ENCODE data around the gene ORAI2.

DNA sequence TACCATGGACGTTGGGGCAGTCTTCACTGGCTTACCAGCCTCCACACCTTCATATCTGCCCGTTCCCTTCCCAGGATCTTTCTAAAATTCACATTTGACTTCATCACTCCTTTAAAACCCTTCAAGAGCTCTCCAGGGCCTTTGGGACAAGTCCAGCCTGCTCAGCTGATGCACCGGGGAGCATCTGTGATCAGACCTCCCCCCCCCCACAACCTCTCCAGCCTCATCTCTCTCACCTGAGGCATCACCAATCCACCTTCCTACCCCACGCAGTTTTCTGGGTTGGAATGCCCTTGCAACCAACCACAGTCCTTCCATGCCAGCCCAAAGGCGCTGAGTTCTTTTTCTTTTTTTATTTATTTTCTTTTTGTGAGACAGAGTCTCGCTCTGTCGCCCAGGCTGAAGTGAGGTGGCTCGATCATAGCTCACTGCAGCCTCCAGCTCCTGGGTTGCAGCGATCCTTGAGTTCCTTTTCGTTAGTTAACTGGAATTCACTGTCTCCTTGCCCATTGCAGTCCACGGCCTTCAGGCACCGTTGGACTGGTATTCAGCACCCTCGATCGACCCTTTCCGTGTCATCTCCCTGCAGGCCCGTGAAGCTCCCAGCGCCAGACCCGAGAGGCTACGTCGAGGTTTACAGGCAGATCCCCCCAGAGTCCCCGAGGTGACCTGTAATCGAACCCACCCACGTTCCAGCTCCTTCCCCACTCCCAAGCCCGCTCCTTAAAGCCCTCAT, 30.6 kb downstream of the ORAI2 start:
- TF ChIP-seq POLR2A (IDR thresholded peaks at IDR 0.05) = no peak
- TF ChIP-seq, protein P1, sequence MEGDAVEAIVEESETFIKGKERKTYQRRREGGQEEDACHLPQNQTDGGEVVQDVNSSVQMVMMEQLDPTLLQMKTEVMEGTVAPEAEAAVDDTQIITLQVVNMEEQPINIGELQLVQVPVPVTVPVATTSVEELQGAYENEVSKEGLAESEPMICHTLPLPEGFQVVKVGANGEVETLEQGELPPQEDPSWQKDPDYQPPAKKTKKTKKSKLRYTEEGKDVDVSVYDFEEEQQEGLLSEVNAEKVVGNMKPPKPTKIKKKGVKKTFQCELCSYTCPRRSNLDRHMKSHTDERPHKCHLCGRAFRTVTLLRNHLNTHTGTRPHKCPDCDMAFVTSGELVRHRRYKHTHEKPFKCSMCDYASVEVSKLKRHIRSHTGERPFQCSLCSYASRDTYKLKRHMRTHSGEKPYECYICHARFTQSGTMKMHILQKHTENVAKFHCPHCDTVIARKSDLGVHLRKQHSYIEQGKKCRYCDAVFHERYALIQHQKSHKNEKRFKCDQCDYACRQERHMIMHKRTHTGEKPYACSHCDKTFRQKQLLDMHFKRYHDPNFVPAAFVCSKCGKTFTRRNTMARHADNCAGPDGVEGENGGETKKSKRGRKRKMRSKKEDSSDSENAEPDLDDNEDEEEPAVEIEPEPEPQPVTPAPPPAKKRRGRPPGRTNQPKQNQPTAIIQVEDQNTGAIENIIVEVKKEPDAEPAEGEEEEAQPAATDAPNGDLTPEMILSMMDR (IDR thresholded peaks at IDR 0.05) = no peak

All from lower leg skin (tissue), 3 donors.